NCI-H187 treated with DMSO at 0.1 percent for 48 hours (cell line): ENCODE data around the gene CCDC146.
"Not testable (repeated sequence)": the region's sequence is repeated elsewhere in the genome, so short reads cannot be mapped to it uniquely, and the experiment has no call there.

Experiments used
- DNase-seq: peaks from one replicate; lab custom pipeline; 2025; lab: John Stamatoyannopoulos, UW

The CCDC146 gene

DNA sequence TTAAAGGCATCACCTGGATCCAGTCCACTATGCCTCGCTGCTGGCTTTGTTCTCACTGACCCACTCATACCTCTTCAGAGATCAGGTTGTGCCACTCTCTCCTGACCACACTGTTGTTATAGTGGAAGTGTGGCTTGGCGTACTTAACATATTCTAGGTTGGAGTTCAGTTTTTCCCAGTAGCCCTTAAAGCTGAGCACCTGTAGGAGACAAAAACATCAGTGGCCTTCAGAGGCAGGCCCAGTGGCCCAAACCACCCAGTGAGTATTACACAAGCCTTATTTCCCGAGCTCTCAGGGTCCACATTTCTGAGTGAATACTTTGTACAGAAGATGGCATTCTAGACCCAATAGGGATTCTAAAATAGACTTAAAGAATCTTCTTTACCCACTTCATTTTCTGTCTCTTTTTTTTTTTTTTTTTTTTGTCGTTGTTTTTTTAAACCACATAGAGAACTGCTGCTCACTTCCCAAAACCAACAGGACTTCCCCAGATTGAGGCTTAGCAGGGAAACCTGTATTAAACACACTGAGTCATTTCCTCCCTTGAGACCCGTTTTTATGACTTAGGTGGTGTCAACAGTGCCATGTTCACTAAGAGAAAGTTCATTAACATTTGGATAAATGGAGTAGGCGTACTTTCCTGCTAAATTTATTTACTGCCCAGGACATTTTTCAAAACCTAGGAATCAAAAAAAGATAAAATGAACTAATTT lies 207.9 kb downstream of the CCDC146 start:
- DNase-seq: no peak

DNA sequence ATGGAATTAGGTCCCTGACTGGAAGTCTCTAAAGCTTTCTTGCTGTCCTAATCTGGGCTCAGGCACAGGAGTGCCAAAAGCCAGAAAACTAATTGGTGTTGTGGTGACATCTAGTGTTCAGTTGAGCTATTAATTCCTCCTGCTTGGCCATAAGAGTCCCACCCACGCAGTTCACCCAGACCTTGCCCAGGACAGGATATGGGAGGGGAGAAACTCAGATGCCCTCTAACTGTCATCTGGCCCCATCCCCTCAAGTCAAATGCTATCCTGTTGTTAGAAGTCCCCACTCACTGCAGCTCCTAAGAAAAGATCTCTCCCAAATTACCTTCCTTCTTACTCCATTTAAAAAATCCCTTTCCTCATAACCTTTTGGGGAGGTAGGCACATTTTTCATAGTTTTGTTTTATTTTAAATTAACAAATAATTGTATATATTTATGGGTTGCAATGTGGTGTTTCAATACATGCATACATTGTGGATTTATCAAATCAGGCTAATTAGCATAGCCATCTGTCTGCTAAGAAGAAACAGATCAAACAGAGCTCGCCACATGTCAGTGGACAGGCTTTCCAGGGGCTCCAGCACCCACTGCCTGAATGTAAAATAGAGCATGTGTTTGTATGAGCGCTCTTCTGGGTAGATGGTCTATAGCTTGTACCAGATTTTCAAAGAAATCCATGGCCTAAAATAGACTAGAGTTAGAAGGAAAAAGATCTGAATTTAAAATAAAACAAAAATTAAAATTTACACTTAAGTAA lies 209.7 kb downstream of the CCDC146 start:
- DNase-seq: peak; percentile 85

DNA sequence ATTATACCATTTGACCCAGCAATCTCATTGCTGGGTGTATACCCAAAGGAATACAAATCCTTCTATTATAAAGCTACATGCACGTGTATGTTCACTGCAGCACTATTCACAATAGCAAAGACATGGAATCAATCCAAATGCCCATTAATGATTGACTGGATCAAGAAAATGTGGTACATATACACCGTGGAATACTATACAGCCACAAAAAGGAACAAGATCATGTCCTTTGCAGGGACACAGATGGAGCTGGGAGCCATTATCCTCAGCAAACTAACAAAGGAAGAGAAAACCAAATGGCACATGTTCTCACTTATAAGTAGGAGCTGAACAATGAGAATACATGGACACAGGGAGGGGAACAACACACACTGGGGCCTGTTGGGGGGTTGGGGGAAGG lies 211.6 kb downstream of the CCDC146 start:
- DNase-seq: not testable (repeated sequence)

DNA sequence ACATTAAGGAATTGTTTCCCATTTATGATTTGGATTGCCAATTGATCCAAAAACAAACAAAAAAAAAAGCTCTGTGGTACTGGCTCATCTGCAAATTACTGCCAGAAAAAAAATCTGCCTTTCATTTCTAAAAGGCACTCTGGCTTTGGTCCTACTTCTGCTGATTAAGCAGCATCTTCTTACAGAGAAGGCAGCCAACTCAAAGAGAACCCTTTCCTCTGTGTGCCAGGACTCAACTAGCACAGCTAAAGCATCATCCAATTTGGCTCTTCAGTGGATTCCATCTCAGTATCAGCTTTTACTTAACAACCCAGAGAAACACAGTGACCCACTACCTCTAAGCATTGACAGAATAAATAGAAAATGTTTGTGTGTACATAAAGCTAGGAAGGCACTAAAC lies 213.2 kb downstream of the CCDC146 start:
- no peak for DNase-seq

- DNase-seq: no peak
These were observed 215.1 kb downstream of the CCDC146 start for GRCh38 chr7:77337456-77337990.

DNA sequence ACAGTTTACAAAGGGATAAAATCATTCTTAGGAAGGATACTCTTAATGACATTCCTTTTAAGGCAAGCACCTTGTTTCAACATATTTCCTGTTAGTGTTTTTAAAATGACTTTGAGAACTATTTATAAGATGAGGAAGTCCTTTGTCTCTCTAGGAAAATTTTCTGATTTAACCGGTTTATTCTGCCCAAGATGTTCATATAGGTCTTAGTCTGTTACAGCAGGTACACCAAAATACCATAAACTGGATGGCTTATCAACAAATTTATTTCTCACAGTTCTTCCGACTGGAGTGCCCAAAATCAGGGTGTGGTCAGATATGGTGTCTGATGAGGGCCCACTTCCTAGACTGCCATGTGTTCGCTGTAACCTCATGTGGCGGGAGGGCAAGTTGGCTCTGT lies 215.8 kb downstream of the CCDC146 start:
- no peak for DNase-seq

- DNase-seq: no peak
These were observed 216.6 kb downstream of the CCDC146 start for GRCh38 chr7:77338883-77339629.

- no peak for DNase-seq
These were observed 217.3 kb downstream of the CCDC146 start for GRCh38 chr7:77339726-77340125.
